T follicular helper cell (primary cell): ENCODE results near the gene OPN1LW.
"Not testable (repeated sequence)": the region's sequence is repeated elsewhere in the genome, so short reads cannot be mapped to it uniquely, and the experiment has no call there.

Experiments used
- DNase-seq: peaks from one replicate; pipeline ENCODE4 v3.0.0-alpha.2; 2020; ENCODE audit warnings: low read depth

The OPN1LW gene

DNA sequence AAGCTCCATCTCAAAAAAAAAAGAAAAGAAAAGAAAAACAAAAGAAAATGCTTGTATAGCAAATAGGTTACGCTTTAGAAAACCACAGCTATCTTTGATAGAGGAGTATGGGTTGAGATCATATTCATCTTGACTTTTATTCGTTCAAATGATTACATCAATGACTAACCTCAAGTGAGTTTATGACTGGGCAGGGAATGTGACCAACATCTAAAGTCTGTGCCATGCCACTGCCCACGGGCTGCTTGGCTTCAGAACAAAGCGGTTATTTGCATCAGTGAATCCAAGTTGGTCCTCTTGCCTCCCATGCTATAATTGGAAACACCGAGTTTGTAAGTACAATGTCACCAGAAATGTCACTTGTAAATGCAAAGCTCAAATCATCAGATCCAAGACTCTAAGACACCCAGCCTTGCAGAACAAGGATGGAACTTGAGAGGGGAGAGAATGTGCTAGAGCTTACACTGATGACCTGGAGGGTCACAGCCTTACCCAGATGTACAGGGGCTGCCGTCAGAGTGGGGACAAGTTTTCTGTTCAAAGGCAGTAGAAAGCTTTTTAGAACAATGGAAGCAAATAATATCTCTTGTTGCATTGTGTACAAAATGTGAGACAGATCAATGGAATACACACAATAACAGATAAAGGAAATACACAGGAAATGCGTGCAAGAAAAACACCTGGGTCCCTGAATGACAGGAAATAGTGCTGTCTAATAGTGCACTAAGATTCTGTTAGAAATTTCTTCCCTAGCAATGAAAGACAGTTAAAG lies 8.4 kb upstream of the OPN1LW start:
- peak; percentile 5 for DNase-seq

DNA sequence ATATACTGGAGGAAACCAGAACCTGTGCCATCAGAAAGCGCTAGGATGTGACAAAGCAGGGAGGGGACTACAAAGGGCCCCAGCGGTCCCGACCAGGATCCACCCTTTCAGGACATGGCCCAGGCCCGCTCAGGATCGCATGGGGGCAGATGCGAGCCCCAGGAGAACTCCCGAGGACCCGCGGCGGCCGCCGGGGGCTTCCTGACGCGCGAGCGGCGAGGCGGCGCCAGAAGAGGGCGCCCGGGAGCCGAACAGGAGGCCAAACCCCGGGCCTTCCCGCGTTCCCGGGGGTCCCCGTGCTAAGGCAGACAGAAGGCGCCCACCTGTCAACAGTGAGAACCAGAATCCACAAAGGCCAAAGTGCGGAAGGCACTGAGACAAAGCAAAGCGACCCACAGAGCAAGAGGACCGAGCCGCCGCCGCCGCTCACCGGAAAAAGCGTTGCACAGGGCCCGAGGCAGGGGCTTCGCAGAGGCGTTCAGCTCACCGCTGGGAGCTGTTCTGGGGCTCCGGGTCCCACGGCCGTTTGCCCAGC lies 7.3 kb upstream of the OPN1LW start:
- DNase-seq: peak; percentile 52

DNA sequence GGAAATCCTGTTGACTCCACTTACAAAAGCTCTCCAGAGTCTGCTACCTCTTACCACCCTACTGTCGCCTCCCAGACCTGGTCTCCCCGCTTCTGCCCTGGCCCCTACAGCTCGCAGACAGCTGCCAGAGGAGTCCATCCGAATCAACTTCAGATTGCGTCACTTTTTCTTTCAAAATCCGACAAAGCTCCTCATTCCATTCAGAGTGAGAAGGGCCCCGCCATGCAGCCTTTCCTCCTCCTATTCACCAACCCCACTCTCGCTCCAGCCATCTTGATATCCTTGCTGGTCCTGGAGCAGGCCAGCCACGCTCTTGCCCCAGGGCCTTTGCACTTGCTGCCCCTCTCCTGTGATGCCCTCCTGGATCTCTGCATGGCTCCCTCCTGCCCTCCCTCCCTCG lies 5.2 kb upstream of the OPN1LW start:
- no peak for DNase-seq

DNA sequence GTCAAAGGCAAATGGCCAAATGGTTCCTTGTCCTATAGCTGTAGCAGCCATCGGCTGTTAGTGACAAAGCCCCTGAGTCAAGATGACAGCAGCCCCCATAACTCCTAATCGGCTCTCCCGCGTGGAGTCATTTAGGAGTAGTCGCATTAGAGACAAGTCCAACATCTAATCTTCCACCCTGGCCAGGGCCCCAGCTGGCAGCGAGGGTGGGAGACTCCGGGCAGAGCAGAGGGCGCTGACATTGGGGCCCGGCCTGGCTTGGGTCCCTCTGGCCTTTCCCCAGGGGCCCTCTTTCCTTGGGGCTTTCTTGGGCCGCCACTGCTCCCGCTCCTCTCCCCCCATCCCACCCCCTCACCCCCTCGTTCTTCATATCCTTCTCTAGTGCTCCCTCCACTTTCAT lies 3.8 kb upstream of the OPN1LW start:
- DNase-seq: no peak

DNA sequence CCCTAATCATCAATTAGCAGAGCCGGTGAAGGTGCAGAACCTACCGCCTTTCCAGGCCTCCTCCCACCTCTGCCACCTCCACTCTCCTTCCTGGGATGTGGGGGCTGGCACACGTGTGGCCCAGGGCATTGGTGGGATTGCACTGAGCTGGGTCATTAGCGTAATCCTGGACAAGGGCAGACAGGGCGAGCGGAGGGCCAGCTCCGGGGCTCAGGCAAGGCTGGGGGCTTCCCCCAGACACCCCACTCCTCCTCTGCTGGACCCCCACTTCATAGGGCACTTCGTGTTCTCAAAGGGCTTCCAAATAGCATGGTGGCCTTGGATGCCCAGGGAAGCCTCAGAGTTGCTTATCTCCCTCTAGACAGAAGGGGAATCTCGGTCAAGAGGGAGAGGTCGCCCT lies 3.3 kb upstream of the OPN1LW start:
- no peak for DNase-seq

DNA sequence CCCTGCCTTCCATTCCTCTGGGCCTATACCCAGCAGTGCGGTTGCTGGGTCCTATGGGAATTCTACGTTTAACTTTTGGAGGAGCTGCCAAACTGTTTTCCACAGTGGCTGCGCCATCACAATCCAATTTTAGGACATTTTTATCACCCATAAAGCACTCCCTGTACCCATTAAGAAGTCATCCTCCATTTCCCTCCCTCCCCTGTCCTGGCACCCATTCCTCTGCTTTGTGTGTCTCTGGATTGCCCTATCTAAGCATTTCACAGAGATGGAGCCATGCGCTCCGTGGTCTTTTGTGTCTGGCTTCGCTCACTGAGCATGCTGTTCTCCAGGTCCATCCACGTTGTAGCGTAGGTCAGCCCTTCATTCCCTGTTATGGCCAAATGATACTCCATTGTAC lies 1.7 kb upstream of the OPN1LW start:
- DNase-seq: no peak

DNA sequence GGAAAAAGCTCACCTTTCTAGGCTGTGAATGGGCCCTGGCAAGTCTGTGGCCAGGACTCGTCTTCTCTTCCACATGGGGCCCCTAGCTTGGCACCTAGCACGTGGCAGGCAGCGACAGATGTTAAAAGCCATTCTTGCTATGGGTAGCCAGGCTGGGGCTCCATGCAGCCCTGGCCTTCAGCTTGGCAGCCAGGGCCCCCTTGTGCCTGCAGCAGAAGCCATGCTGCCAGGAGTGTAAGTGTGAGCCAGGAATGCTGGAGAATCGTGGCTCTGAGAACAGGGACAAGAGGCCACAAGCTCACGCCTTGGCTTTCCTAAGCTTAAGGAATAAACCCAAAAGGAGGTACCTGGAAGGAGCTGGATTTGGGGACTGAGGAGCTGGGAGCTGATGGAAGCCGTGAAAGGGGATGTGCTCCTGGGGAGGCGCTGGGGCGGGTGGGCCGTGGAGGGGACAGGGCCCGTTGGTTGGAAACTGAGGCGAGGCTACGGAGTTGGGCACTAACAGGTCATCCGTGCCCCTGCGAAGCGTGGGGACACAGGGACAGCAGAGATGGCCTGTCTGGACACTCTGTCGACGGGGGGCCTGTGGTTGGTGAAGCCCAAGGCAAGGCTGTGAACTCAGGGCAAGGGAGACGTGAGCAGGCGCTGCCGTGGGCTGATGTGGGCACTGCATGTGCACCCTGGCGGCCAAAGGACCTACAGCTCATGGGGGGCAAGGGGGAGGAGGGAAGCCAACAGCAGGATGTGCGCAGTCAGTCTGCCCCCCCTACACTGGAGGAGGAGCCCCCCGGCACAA lies 895 bp upstream of the OPN1LW start:
- DNase-seq: no peak

DNA sequence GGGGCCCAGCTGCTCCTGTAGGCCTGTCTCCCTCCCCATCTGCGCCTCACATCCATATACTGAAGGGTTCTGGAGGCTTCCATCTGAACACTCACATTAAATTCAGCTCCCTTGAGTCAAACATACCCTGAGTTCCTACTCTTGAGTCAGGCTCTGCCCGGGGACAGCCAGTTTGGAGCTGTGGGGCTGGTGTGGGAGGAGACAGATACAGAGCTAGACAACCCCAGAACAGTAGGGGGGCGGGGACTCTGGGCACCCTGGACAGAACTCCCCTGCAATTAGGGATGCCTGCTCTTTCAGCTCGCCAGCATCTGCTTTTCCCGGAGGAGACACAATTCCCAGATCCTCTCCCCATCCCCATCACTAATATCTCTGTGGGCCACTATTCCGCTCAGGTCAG lies 7.0 kb downstream of the OPN1LW start:
- not testable (repeated sequence) for DNase-seq

DNA sequence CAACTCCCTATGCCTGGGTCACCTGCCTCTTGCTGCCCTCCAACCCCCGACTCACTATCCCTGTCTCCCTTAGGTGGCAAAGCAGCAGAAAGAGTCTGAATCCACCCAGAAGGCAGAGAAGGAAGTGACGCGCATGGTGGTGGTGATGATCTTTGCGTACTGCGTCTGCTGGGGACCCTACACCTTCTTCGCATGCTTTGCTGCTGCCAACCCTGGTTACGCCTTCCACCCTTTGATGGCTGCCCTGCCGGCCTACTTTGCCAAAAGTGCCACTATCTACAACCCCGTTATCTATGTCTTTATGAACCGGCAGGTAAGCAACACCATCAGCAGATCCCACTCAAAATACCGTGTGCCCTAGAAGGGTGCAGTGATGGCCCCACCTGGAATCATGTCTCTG lies 12.2 kb downstream of the OPN1LW start:
- DNase-seq: not testable (repeated sequence)

DNA sequence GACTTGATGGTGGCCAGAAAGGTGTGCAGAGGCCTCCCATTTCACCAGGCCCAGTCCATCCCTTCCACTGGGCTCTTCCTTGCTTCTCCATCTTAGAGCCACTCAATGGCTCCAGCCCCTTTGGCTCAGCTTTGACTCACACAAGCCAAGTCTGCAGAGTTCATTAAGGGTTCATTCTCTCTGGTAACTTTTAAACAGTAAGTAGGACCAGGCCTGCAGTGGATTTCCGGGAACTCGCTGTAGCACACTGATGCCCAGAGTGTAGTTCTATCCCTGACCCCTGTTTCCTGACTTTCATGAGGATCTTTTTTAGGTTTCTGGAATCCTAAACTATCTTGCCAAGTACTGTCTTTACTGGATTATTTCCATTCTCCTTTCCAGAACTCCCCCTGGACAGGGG lies 13.2 kb downstream of the OPN1LW start:
- not testable (repeated sequence) for DNase-seq

DNA sequence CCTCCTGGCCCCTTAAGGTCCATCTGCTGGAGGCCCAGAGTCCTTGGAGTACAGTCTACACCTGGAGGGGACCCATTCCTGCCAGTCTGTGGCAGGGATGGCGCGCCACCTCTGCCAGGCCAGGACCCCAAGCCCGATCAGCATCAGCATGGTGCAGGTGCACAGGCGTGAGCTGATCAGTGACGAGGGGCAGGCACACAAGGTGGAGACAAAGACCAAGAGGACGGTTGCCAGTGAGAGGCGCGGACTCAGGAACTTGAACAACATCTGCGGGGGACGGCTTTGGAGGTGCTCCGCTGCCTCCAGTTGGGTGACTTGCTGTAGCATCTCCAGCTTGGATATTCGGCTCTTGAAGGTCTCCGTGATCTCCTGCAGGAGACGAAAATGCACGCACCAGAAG lies 15.3 kb downstream of the OPN1LW start:
- not testable (repeated sequence) for DNase-seq

DNA sequence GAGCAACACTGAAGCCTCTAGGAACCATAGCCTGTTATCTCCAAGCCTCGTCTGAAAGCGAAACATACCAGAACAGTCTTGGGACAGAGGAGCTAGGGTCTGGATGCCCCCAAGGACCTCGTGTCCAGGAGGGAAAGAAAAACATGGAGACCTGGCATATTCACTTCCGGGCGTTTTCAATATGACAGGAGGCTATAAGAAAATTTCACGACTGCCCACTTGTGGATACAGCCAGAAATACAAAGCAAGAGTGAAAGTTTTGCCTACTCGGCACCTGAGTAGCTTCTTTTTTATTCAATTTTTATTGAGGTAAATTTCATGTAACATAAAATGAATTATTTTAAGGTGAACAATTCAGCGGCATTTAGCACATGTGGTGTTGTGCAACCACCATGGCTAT lies 20.9 kb downstream of the OPN1LW start:
- not testable (repeated sequence) for DNase-seq

DNA sequence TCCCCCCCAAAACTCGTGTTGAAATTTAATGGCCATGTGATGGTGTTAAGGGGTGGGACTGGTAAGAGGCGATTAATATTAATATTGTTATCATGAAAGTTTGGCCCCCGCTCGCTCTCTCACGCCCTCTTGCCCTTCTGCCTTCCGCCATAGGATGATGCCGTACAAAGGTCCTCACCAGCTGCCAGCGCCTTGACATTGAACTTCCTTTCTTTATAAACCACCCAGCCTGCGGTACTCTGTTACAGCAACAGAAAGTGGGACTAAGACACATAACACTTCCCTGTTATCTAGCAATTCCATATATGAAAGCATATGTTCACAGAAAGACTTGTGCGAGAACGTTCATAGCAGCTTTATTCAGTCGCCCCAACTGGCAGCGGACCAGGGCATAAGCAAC lies 24.3 kb downstream of the OPN1LW start:
- DNase-seq: not testable (repeated sequence)

DNA sequence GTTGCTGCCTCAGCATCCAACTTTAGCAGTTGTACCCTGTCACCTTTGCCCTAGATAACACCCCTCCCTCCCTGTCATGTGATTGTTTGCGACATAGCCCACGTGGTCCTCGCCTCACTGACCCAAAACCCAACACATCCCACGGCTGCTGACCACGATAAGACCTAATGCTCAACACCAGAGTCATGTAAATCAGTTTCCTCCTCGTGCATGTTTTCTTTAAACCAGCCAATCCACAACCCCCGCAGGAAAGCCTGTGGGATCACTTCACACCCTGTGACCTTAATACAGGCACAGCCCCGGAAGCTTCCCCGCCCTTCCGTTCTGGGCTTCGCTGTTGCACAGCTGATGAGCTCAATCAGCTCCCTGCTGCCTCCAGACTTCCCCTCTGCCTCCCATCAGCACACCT lies 28.5 kb downstream of the OPN1LW start:
- DNase-seq: not testable (repeated sequence)

DNA sequence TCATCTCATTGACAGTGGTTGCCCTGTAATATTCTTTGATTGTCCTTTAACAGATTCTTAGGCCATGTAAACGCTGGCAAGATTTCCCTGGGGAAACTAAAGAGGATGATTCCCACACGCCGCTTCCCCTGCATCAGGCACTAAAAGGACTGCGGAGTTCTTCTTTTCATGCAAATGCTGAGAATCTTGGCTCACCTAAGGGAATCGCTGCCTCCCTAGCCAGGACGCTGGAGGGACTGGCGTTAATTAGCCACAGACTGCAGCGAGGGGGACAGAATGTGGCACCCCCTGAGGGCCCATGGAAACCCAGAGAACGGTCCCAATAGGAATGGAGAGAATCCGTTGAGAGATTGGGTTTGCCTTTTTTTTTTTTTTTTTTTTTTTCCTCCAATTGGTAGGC lies 30.3 kb downstream of the OPN1LW start:
- not testable (repeated sequence) for DNase-seq

DNA sequence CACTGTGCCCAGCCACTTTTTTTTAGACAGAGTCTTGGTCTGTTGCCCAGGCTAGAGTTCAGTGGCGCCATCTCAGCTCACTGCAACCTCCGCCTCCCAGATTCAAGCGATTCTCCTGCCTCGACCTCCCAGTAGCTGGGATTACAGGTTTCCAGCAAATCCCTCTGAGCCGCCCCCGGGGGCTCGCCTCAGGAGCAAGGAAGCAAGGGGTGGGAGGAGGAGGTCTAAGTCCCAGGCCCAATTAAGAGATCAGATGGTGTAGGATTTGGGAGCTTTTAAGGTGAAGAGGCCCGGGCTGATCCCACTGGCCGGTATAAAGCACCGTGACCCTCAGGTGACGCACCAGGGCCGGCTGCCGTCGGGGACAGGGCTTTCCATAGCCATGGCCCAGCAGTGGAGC lies 38.3 kb downstream of the OPN1LW start, which contains the start of gene OPN1MW:
TSS of gene OPN1MW (plus strand) at position 301 of the 400 bp plus-strand sequence. CDS start at position 383, 82 bp downstream.
- DNase-seq: not testable (repeated sequence)

DNA sequence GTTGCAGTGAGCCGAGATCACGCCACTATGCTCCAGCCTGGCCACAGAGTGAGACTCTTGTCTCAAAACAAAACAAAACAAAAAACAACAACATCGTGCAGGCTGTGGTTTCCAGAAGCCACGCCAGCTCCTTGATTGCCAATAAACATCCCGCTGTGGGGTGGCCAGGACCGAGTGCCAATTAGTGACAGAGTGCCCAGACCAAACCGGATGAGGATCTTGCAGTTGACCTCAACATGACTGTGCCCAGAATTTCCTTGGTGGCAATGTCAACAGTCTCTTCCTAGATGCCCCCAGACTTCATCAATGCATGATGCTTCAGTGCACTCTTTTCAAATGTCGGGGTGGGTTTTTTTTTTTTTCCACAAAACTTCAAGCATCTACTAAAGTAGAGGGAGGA lies 39.8 kb downstream of the OPN1LW start:
- not testable (repeated sequence) for DNase-seq

DNA sequence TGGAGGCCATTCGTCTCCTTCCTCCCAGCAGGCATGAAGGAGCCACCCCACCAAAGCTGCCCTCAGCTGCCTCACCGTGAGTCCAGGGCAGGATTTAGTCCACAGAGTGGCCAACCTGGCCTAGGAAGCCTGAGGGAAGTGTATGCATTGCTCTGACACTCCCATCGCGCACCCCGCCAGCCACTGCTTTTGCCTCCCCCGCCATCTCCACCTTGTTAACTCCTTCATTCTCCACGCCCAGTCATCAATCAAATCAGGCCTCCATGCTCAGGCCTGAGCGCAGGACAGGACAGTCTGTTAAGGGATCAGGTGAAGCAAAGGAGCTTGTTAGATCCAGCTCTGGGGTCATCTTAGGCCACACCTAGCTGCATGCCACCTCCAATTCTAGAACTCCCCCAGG lies 48.8 kb downstream of the OPN1LW start:
- DNase-seq: not testable (repeated sequence)

DNA sequence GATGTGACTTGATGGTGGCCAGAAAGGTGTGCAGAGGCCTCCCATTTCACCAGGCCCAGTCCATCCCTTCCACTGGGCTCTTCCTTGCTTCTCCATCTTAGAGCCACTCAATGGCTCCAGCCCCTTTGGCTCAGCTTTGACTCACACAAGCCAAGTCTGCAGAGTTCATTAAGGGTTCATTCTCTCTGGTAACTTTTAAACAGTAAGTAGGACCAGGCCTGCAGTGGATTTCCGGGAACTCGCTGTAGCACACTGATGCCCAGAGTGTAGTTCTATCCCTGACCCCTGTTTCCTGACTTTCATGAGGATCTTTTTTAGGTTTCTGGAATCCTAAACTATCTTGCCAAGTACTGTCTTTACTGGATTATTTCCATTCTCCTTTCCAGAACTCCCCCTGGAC lies 50.3 kb downstream of the OPN1LW start:
- not testable (repeated sequence) for DNase-seq

DNA sequence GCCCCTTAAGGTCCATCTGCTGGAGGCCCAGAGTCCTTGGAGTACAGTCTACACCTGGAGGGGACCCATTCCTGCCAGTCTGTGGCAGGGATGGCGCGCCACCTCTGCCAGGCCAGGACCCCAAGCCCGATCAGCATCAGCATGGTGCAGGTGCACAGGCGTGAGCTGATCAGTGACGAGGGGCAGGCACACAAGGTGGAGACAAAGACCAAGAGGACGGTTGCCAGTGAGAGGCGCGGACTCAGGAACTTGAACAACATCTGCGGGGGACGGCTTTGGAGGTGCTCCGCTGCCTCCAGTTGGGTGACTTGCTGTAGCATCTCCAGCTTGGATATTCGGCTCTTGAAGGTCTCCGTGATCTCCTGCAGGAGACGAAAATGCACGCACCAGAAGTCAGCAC lies 52.4 kb downstream of the OPN1LW start:
- DNase-seq: not testable (repeated sequence)
